HG03354 (cell line): ENCODE results near the gene CACNB1.
A peak's percentile ranks its signal among the peaks of the same experiment; 100 is the strongest.

Experiments
- ATAC-seq: cut with Tn5 transposase; IDR thresholded peaks from one replicate; pipeline ENCODE4 v1.9.1; 2021; ENCODE audit warnings: mild to moderate bottlenecking; ENCODE audit not compliant: unreplicated experiment, poor library complexity, severe bottlenecking

The CACNB1 gene

GRCh38 chr17:39197380-39198185 is at the start of gene CACNB1:
Gene CACNB1 (minus strand): TSS chr17:39197669. CDS start chr17:39197495, 174 bp downstream.
- ATAC-seq, result no peak

GRCh38 chr17:39246274-39246673 is 48.8 kb upstream of the CACNB1 start:
- no peak for ATAC-seq

- no peak for ATAC-seq
Observed at GRCh38 chr17:39244600-39245570, 47.4 kb upstream of the CACNB1 start.

GRCh38 chr17:39244016-39244599 is 46.6 kb upstream of the CACNB1 start:
- no peak for ATAC-seq

GRCh38 chr17:39243155-39243554 is 45.7 kb upstream of the CACNB1 start:
- no peak for ATAC-seq

- ATAC-seq, result no peak
Observed at GRCh38 chr17:39240631-39241030, 43.2 kb upstream of the CACNB1 start.

- ATAC-seq, result no peak
Observed at GRCh38 chr17:39239640-39240314, 42.3 kb upstream of the CACNB1 start.

GRCh38 chr17:39238311-39238972 is 41.0 kb upstream of the CACNB1 start:
- no peak for ATAC-seq

- no peak for ATAC-seq
Observed at GRCh38 chr17:39237586-39237985, 40.1 kb upstream of the CACNB1 start.

- no peak for ATAC-seq
Observed at GRCh38 chr17:39236981-39237441, 39.5 kb upstream of the CACNB1 start.

GRCh38 chr17:39236450-39236927 is 39.0 kb upstream of the CACNB1 start:
- ATAC-seq, result no peak

GRCh38 chr17:39235555-39236449 is 38.3 kb upstream of the CACNB1 start:
- peak; percentile 51 for ATAC-seq

GRCh38 chr17:39231591-39232551 is 34.4 kb upstream of the CACNB1 start:
- ATAC-seq, result no peak

- ATAC-seq, result no peak
Observed at GRCh38 chr17:39231091-39231561, 33.7 kb upstream of the CACNB1 start.

GRCh38 chr17:39230361-39230760 is 32.9 kb upstream of the CACNB1 start:
- no peak for ATAC-seq

- no peak for ATAC-seq
Observed at GRCh38 chr17:39229274-39229913, 31.9 kb upstream of the CACNB1 start.
